Measurements from ENCODE around the gene ADCY3.
"Not testable (repeated sequence)": the region's sequence is repeated elsewhere in the genome, so short reads cannot be mapped to it uniquely, and the experiment has no call there.

DNA sequence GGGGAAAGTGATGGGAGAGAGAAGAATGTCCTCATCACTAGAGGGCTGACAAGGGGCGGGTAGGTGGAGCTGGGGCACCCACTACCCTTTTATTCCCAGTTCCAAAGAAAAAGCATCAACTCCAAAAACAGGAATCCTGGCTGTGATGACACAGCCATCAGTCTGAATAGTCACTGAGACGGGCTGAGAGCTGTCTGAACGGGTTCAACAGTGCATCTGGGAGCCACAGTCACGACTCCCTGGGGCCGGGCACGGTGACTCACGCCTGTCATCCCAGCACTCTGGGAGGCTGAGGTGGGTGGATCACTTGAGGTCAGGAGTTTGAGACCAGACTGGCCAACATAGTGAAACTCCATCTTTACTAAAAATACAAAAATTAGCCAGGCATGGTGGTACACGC lies 84.6 kb downstream of the ADCY3 start:
- TF ChIP-seq CTCF (optimal IDR thresholded peaks at IDR 0.05 in 1 of 3, IDR thresholded peaks at IDR 0.05 in 1 of 3, conservative IDR thresholded peaks at IDR 0.05 in 1 of 3; ENCODE audit: extremely low read depth in 1 of 3, insufficient read depth in 2 of 3, low read length in 3 of 3); EZH2 (IDR thresholded peaks at IDR 0.05; ENCODE audit: low read length): not testable (repeated sequence)

All from keratinocyte (primary cell).